Tibial nerve (tissue), 4 donors: ENCODE results near the gene BAIAP2L1.

Experiments used
- CTCF ChIP-seq, 5 experiments: fragments of 200-600 bp in 3 of 5; fragments of 450-650 bp in 2 of 5; sonication (generic) in 3 of 5; IDR thresholded peaks; one replicate each; pipeline ENCODE4 v1.5.1; 2016 to 2019; ENCODE audit warnings: antibody characterized with exemption in 5 of 5, mild to moderate bottlenecking in 3 of 5, moderate library complexity in 2 of 5
- EP300 ChIP-seq, 2 donors: sonication (generic); formaldehyde crosslinking; IDR thresholded peaks; one replicate each; pipeline ENCODE4 v1.6.1; 2017; ENCODE audit warnings: antibody characterized with exemption in 2 of 2, mild to moderate bottlenecking in 1 of 2
- POLR2A ChIP-seq, 2 donors: fragments of 450-650 bp; IDR thresholded peaks; one replicate each; pipeline ENCODE4 v1.6.1; 2017; ENCODE audit warnings: antibody characterized with exemption in 2 of 2, mild to moderate bottlenecking in 2 of 2, moderate library complexity in 2 of 2

GRCh38 chr7:98241674-98242241 lies 159.1 kb downstream of the BAIAP2L1 start:
- TF ChIP-seq CTCF (IDR thresholded peaks at IDR 0.05) = no peak
- TF ChIP-seq POLR2A (IDR thresholded peaks at IDR 0.05) = no peak
- no peak for TF ChIP-seq EP300 (IDR thresholded peaks at IDR 0.05)
